HUES48 (cell line): ENCODE data around the gene ANAPC10.

Source experiments
- H3K27ac ChIP-seq: one replicate; pipeline ENCODE4 v1.7.0; 2013; ENCODE audit warnings: low read depth, low read length, inconsistent platforms
- H3K27me3 ChIP-seq: 2 replicates; pipeline ENCODE4 v1.6.1; 2013; ENCODE audit warnings: mild to moderate bottlenecking, low read length; ENCODE audit not compliant: control insufficient read depth, insufficient read depth
- H3K36me3 ChIP-seq: 2 replicates; pipeline ENCODE4 v1.6.1; 2013; ENCODE audit warnings: low read length; ENCODE audit not compliant: control insufficient read depth, insufficient read depth
- H3K4me1 ChIP-seq: 2 replicates; pipeline ENCODE4 v1.6.1; 2013; ENCODE audit warnings: mild to moderate bottlenecking, low read length; ENCODE audit not compliant: control insufficient read depth, insufficient read depth
- H3K4me3 ChIP-seq: 2 replicates; pipeline ENCODE4 v1.5.1; 2013; ENCODE audit warnings: mild to moderate bottlenecking, low read depth, low read length
- H3K9ac ChIP-seq: 2 replicates; pipeline ENCODE4 v1.6.1; 2013; ENCODE audit warnings: mild to moderate bottlenecking, low read depth, low read length, moderate library complexity
- H3K9me3 ChIP-seq: 2 replicates; pipeline ENCODE4 v1.6.1; 2013; ENCODE audit warnings: low read length; ENCODE audit not compliant: control insufficient read depth, insufficient read depth

ANAPC10 gene

DNA sequence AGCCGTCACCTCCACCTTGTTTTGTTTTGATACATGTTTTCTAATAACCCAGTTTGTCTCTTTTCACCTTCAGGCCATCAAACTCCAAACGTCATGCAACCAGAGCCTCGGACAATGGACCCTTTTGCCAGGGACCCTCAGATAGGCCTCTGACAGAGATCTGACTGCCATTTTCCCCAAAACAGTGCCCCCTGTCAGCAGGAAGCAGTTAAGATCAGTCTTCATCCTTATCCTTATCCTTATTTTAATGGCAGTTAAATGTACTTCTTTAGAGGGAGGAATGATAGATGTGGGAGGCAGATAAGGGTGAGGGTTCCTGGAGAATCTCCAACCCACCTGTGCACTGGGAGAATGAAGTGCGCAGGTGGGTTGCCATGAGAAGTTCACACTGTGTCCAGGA lies 135.7 kb downstream of the ANAPC10 start:
- H3K27me3 ChIP-seq, result no peaks in the 10 kb centered on the region
- no peaks in the 10 kb centered on the region for H3K9me3 ChIP-seq
- H3K9ac ChIP-seq, result no peak overlapping the region
- H3K27ac ChIP-seq, result no peak overlapping the region
- H3K4me3 ChIP-seq, result no peak overlapping the region
- no peaks in the 10 kb centered on the region for H3K4me1 ChIP-seq
- H3K36me3 ChIP-seq, result no peaks in the 10 kb centered on the region

DNA sequence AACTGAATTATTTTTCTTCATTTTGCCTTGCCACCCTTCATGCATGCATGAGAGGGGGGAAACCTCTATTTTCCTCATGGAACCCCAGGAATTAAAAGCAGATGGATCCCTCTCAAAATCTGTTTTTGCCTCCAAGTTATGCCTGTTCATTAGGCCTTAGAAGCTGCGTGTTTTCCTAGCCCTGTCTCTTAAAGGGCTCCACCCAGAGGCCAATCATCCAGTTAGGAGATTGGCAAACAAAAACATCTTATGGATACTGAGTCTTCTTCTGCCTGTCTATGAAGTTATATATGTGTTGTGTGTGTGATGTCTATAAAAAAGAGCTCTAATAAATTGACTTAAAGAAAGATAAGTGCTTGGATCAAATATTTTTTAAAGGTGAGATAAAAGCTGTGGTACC lies 142.9 kb downstream of the ANAPC10 start:
- no peak overlapping the region for H3K27ac ChIP-seq

DNA sequence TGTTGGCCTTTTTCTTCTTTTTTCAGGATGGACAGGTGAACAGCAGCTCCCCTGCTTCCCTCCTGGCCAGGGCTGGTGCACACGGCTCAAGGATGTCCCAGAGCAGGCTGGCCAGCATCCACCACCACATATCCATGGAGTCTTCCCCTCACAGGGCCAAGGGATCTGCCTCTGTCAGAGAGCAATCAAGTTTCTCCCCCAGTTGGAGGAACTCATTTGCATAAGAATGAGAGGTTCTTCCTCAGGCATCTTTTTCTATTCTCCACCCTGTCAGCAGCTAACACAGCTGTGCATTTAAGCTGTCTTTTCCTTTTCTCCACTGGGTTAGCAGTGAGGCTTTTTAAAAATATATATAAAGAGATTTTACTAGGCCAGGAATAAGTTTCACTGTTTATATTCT lies 143.8 kb downstream of the ANAPC10 start:
- Histone ChIP-seq H3K4me1 (peaks cover 8% of the 10 kb centered on the region; the same call in 1 of the 2 replicates), H3K9ac (no peak overlapping the region), H3K27me3 (no peaks in the 10 kb centered on the region), H3K4me3 (no peak overlapping the region), H3K9me3 (peaks cover 15% of the 10 kb centered on the region), H3K36me3 (no peaks in the 10 kb centered on the region), H3K27ac (no peak overlapping the region)

More for the DNA sequence above, 142.9 kb downstream of the ANAPC10 start:
- H3K27me3 ChIP-seq, result no peaks in the 10 kb centered on the region
- peaks cover 15% of the 10 kb centered on the region for H3K9me3 ChIP-seq
- H3K4me1 ChIP-seq, result peaks cover 8% of the 10 kb centered on the region; the same call in 1 of the 2 replicates
- no peak overlapping the region for H3K9ac ChIP-seq
- H3K4me3 ChIP-seq, result no peak overlapping the region
- no peaks in the 10 kb centered on the region for H3K36me3 ChIP-seq

DNA sequence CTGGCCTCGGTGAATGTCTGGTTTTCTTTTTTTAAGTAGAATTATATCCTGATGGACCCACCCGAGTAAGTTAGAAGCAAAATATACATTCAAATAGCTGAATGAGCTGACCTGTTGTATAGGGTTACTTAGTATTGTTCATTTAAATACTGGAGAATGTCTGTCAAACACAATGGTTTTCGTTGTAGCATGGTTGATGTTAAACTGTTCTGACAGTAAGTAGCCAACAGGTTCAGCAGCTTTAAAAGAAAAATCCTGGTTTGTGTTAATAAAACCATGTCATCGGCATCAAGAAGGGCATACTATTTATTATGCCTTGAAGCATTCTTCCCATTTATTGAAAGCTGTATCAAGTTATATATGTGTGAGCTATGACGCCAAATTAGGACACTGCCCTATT lies 149.6 kb downstream of the ANAPC10 start:
- no peaks in the 10 kb centered on the region for H3K36me3 ChIP-seq
- H3K27ac ChIP-seq, result no peak overlapping the region
- H3K27me3 ChIP-seq, result no peaks in the 10 kb centered on the region
- H3K9ac ChIP-seq, result no peak overlapping the region
- no peaks in the 10 kb centered on the region; the same call in 1 of the 2 replicates for H3K4me1 ChIP-seq
- peaks cover 9% of the 10 kb centered on the region for H3K9me3 ChIP-seq
- no peak overlapping the region for H3K4me3 ChIP-seq

- no peak overlapping the region for H3K27ac ChIP-seq
- H3K9me3 ChIP-seq, result peaks cover 8% of the 10 kb centered on the region; the same call in 1 of the 2 replicates
- H3K27me3 ChIP-seq, result no peaks in the 10 kb centered on the region
Measured at GRCh38 chr4:144948009-144948408, 150.0 kb downstream of the ANAPC10 start.

More at GRCh38 chr4:144948009-144948408, 150.0 kb downstream of the ANAPC10 start:
- H3K4me1 ChIP-seq, result no peaks in the 10 kb centered on the region; the same call in 1 of the 2 replicates
- H3K4me3 ChIP-seq, result no peak overlapping the region
- no peaks in the 10 kb centered on the region for H3K36me3 ChIP-seq
- no peak overlapping the region for H3K9ac ChIP-seq
